Vagina (tissue), 2 donors: ENCODE data around the gene SMAD6. TPM values are rescaled to one million over a fixed set of nuclear protein-coding genes. Genes with fewer than 3 reads are reported as not detected.

Source experiments
- DNase-seq, 2 donors: peaks; one replicate each; pipeline ENCODE4 v3.0.0-alpha.2; 2017; ENCODE audit errors: extremely low spot score in 2 of 2
- H3K27ac ChIP-seq: fragments of 200-600 bp; sonication (generic); one replicate; pipeline ENCODE4 v1.5.1; 2019
- H3K27me3 ChIP-seq: fragments of 200-600 bp; sonication (generic); one replicate; pipeline ENCODE4 v1.5.1; 2019
- H3K36me3 ChIP-seq, 2 donors: fragments of 200-600 bp; sonication (generic); one replicate each; pipeline ENCODE4 v1.5.1; 2017 to 2019
- H3K4me1 ChIP-seq: fragments of 200-600 bp; sonication (generic); one replicate; pipeline ENCODE4 v1.5.1; 2019
- H3K4me3 ChIP-seq, 2 donors: fragments of 200-600 bp; sonication (generic); 1 replicate in 1 of 2; 2 replicates in 1 of 2; pipeline ENCODE4 v1.5.1; 2016 to 2019
- H3K9me3 ChIP-seq: fragments of 200-600 bp; sonication (generic); one replicate; pipeline ENCODE4 v1.5.1; 2019
- CTCF ChIP-seq, 3 experiments: fragments of 450-650 bp in 2 of 3; fragments of 200-600 bp in 1 of 3; sonication (generic) in 1 of 3; IDR thresholded peaks; one replicate each; pipeline ENCODE4 v1.5.1; 2017 to 2019; ENCODE audit warnings: antibody characterized with exemption in 3 of 3, mild to moderate bottlenecking in 2 of 3, moderate library complexity in 2 of 3
- POLR2A ChIP-seq, 2 donors: fragments of 450-650 bp; IDR thresholded peaks; one replicate each; pipeline ENCODE4 v1.6.1; 2017; ENCODE audit warnings: antibody characterized with exemption in 2 of 2, mild to moderate bottlenecking in 2 of 2, moderate library complexity in 2 of 2
- POLR2AphosphoS5 ChIP-seq, 2 donors: sonication (generic); formaldehyde crosslinking; IDR thresholded peaks; one replicate each; pipeline ENCODE4 v1.9.0; 2017; ENCODE audit warnings: antibody characterized with exemption in 2 of 2, mild to moderate bottlenecking in 2 of 2, low read depth in 1 of 2; ENCODE audit not compliant: insufficient read depth in 1 of 2
- intact Hi-C: fragments of 100-400 bp; cut with DNase I; formaldehyde crosslinking; loops from one replicate; pipeline ENCODE4 v1.15.1; 2023
- total RNA-seq: library from RNA; depleted of rRNA; stranded (reverse); fragments of >200 nt; gene quantifications from one replicate; pipeline ENCODE4 v1.2.3, GENCODE V29; 2016

The SMAD6 gene
- total RNA-seq, result 28.5 TPM

DNA sequence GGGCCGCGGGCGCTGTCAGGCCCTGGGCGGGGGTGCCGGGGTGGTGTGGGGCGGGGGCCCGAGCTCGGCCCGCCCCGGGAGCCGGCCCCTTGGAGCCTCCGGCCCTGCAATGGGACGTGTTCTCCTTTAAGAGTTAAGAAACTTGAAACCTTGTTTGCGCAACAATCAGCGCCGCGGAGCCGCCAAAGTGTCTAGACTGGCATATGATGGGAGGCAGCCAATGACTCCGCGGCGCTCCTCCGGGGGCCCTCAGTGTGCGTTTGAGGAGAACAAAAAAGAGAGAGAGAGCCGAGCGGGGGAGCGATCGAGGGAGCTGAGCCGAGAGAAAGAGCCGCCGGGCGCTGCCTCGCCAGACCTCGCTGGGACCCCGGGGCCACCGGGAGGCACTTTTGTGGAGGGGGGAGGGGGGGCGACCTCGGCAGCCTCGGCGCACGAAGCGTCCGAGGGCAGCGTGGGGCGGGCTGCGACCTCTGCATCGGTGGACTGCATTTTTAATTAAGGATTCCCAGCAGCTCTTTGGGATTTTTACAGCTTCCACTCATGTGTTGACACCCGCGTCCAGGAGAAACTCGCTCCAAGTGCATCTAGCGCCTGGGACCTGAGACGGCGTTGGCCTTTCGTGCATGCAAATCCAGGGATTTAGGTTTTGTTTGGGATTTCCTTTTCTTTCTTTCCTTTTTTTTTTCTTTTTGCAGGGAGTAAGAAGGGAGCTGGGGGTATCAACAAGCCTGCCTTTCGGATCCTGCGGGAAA, at the start of gene SMAD6:
Gene SMAD6 (plus strand): TSS at position 202 of the 752 bp plus-strand sequence. CDS start 1,023 bp downstream, outside the sequence.
- H3K36me3 ChIP-seq, result no peaks in the 10 kb centered on the region
- H3K9me3 ChIP-seq, result no peaks in the 10 kb centered on the region
- intact Hi-C loops, result loop anchor here (5.0 kb wide), 1 partner anchor 80 kb away; no protein-coding TSS in a partner anchor
- peak within 1 kb of the TSS; percentile 53 to 84 for H3K4me3 ChIP-seq
- H3K4me1 ChIP-seq, result peaks cover 46% of the 10 kb centered on the region
- H3K27me3 ChIP-seq, result no peaks in the 10 kb centered on the region
- H3K27ac ChIP-seq, result peak within 1 kb of the TSS; percentile 82
- peak in 1 of 2 donors; percentile 98 for DNase-seq
- peak in 1 of 2 donors; percentile 11 for TF ChIP-seq POLR2A (IDR thresholded peaks at IDR 0.05)
- peak; percentile 75 to 85 for TF ChIP-seq POLR2AphosphoS5 (IDR thresholded peaks at IDR 0.05; ENCODE audit: insufficient read depth in 1 of 2, low read depth in 1 of 2)
- peak in 1 of 3 experiments; percentile 15 for TF ChIP-seq CTCF (IDR thresholded peaks at IDR 0.05)

GRCh38 chr15:66652806-66653205, 49.2 kb upstream of the SMAD6 start:
- no peak overlapping the region for H3K4me3 ChIP-seq
- no peak overlapping the region for H3K27ac ChIP-seq
- no peaks in the 10 kb centered on the region for H3K27me3 ChIP-seq
- intact Hi-C loops, result no loop called here
- no peaks in the 10 kb centered on the region for H3K36me3 ChIP-seq
- no peaks in the 10 kb centered on the region for H3K9me3 ChIP-seq
- H3K4me1 ChIP-seq, result peaks cover 29% of the 10 kb centered on the region
- no peak for DNase-seq
- no peak for TF ChIP-seq POLR2AphosphoS5 (IDR thresholded peaks at IDR 0.05; ENCODE audit: insufficient read depth in 1 of 2, low read depth in 1 of 2)
- no peak for TF ChIP-seq CTCF (IDR thresholded peaks at IDR 0.05)
- no peak for TF ChIP-seq POLR2A (IDR thresholded peaks at IDR 0.05)

DNA sequence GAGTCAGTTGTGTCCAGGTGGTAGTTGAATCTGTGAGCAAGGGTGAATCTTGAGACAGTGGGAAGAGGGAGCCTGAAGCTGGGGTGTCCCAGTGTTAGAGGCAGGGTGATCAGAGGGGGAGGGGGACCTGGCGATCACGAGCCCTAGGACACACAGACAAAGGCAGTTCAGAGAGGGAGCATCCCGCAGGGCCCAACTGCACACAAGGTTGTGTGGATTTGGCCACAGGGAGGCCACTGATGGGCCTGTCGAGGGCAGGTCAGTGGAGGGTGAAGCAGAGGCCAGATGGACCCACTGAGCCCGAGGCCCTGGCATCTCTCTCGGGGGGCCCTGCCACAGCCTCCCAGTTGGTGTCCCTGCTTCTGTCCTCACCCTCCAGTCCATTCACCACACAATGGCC, 48.6 kb upstream of the SMAD6 start:
- TF ChIP-seq POLR2AphosphoS5 (IDR thresholded peaks at IDR 0.05; ENCODE audit: insufficient read depth in 1 of 2, low read depth in 1 of 2) (no peak), CTCF (IDR thresholded peaks at IDR 0.05) (no peak), POLR2A (IDR thresholded peaks at IDR 0.05) (no peak)
- no peak for DNase-seq
- Histone ChIP-seq H3K27me3 (no peaks in the 10 kb centered on the region), H3K9me3 (no peaks in the 10 kb centered on the region), H3K36me3 (no peaks in the 10 kb centered on the region), H3K4me3 (no peak overlapping the region), H3K4me1 (peaks cover 32% of the 10 kb centered on the region), H3K27ac (no peak overlapping the region)
- intact Hi-C loops, result no loop called here

- no peak for DNase-seq
- Histone ChIP-seq H3K4me3 (no peak overlapping the region), H3K4me1 (peaks cover 32% of the 10 kb centered on the region), H3K36me3 (no peaks in the 10 kb centered on the region), H3K27me3 (no peaks in the 10 kb centered on the region), H3K27ac (no peak overlapping the region), H3K9me3 (no peaks in the 10 kb centered on the region)
- no peak for TF ChIP-seq POLR2AphosphoS5 (IDR thresholded peaks at IDR 0.05; ENCODE audit: insufficient read depth in 1 of 2, low read depth in 1 of 2)
- no peak for TF ChIP-seq POLR2A (IDR thresholded peaks at IDR 0.05)
- no peak for TF ChIP-seq CTCF (IDR thresholded peaks at IDR 0.05)
- intact Hi-C loops, result no loop called here
Observed at GRCh38 chr15:66653852-66654251, 48.2 kb upstream of the SMAD6 start.

- H3K9me3 ChIP-seq, result no peaks in the 10 kb centered on the region
- no peak overlapping the region for H3K4me3 ChIP-seq
- TF ChIP-seq POLR2A (IDR thresholded peaks at IDR 0.05) (no peak), POLR2AphosphoS5 (IDR thresholded peaks at IDR 0.05; ENCODE audit: insufficient read depth in 1 of 2, low read depth in 1 of 2) (no peak), CTCF (IDR thresholded peaks at IDR 0.05) (no peak)
- H3K36me3 ChIP-seq, result no peaks in the 10 kb centered on the region
- H3K4me1 ChIP-seq, result peaks cover 32% of the 10 kb centered on the region
- H3K27ac ChIP-seq, result peak overlapping the region; percentile 67
- DNase-seq, result no peak
- H3K27me3 ChIP-seq, result no peaks in the 10 kb centered on the region
- intact Hi-C loops, result no loop called here
Observed at GRCh38 chr15:66654361-66654738, 47.7 kb upstream of the SMAD6 start.
